GM19240 (cell line): ENCODE data around the gene CHRNB1.
A peak's percentile ranks its signal among the peaks of the same experiment; 100 is the strongest.
"Not testable (repeated sequence)": the region's sequence is repeated elsewhere in the genome, so short reads cannot be mapped to it uniquely, and the experiment has no call there.

Source experiments
- DNase-seq: peaks from one replicate; pipeline ENCODE4 v3.0.0; 2011; ENCODE audit warnings: low spot score; ENCODE audit not compliant: insufficient read length

Gene CHRNB1

GRCh38 chr17:7466639-7467341 lies 21.9 kb downstream of the CHRNB1 start:
- DNase-seq, result no peak

- DNase-seq, result no peak
Observed at GRCh38 chr17:7467498-7467897, 22.6 kb downstream of the CHRNB1 start.

- DNase-seq, result no peak
Observed at GRCh38 chr17:7468290-7468689, 23.4 kb downstream of the CHRNB1 start.

- DNase-seq, result no peak
Observed at GRCh38 chr17:7468804-7469389, 24.0 kb downstream of the CHRNB1 start.

- not testable (repeated sequence) for DNase-seq
Observed at GRCh38 chr17:7469843-7470242, 25.0 kb downstream of the CHRNB1 start.

GRCh38 chr17:7470457-7470973 lies 25.7 kb downstream of the CHRNB1 start:
- not testable (repeated sequence) for DNase-seq

GRCh38 chr17:7471729-7472128 lies 26.9 kb downstream of the CHRNB1 start:
- DNase-seq, result no peak

- not testable (repeated sequence) for DNase-seq
Observed at GRCh38 chr17:7474767-7475166, 29.9 kb downstream of the CHRNB1 start.

- no peak for DNase-seq
Observed at GRCh38 chr17:7475764-7476422, 31.0 kb downstream of the CHRNB1 start.

GRCh38 chr17:7476494-7476893 lies 31.6 kb downstream of the CHRNB1 start:
- DNase-seq, result no peak

- no peak for DNase-seq
Observed at GRCh38 chr17:7476951-7477350, 32.1 kb downstream of the CHRNB1 start.

- DNase-seq, result no peak
Observed at GRCh38 chr17:7477392-7478275, 32.8 kb downstream of the CHRNB1 start.

- DNase-seq, result peak; percentile 29
Observed at GRCh38 chr17:7478276-7479212, 33.7 kb downstream of the CHRNB1 start.

- DNase-seq, result no peak
Observed at GRCh38 chr17:7479213-7480088, 34.6 kb downstream of the CHRNB1 start, which contains the start of gene ZBTB4. Gene ZBTB4, minus strand, starts transcription at chr17:7479631. Its CDS starts 12,830 bp downstream, at chr17:7466801.

- no peak for DNase-seq
Observed at GRCh38 chr17:7480089-7480384, 35.2 kb downstream of the CHRNB1 start.

GRCh38 chr17:7481275-7481674 lies 36.4 kb downstream of the CHRNB1 start, which contains the start of gene SLC35G6:
Gene SLC35G6, plus strand, starts transcription at chr17:7481446. Its CDS starts 71 bp downstream, at chr17:7481517.
- DNase-seq, result not testable (repeated sequence)

GRCh38 chr17:7481842-7482741 lies 37.2 kb downstream of the CHRNB1 start:
- not testable (repeated sequence) for DNase-seq

- not testable (repeated sequence) for DNase-seq
Observed at GRCh38 chr17:7482742-7483088, 37.9 kb downstream of the CHRNB1 start.
